ENCODE results near the gene LRRC75A. TPM values are rescaled to one million over a fixed set of nuclear protein-coding genes. Genes with fewer than 3 reads are reported as not detected.

Gene LRRC75A
- total RNA-seq, 4 donors from 2014 or later, result 0.26 to 6.0 (median 3.7) TPM

DNA sequence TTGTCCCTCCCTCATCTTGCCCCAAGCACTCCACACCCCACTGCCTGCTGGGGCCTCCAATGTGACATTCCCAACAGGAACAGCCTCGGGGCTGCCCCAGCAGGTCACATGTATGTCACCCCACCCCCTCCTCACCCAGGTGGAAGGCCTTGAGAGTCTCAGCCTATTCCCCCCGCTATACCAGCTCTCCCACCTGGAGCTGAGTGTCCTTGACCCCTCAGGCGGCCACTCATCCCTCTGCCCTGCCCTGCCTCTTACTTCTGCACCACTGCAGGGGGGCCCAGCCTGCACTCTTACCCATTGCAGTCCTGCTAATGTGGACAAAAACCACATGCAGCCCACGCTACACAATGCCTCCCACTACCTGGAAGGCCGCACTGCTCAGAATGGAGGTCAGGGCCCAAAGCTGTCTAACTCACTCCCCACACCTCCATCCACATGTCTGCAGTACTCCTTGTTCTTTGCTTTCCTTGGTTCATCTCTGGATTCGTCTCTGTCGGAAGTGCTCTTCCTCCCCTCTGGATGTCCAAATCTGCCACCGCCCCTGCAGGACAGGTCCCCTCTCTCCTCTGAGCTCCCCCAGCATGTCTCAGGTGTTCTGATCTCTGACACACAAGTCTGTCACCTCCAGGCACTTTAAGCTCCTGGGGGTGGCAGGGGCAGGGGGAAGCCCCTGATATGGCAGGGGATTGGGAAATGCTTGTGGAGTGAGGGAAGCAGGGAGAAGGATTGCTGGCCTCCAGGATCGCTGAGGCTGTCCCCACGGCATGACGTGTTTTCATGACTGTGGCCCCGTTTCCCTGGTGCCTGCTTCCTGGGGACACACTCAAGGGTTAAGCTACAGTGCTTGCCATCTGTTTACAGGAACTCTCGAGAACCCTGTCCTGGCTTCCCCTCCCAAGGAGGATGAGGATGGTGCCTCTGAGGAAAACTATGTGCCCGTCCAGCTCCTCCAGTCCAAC is 55.8 kb downstream of the LRRC75A start:
- Histone ChIP-seq H3K9me3 (no peaks in the 10 kb centered on the region), H3K36me3 (no peaks in the 10 kb centered on the region), H3K4me3 (no peak overlapping the region), H3K4me1 (peaks cover 0 to 12% of the 10 kb centered on the region in 2 donors), H3K27ac (no peak overlapping the region), H3K27me3 (no peaks in the 10 kb centered on the region)
- TF ChIP-seq, protein P1, sequence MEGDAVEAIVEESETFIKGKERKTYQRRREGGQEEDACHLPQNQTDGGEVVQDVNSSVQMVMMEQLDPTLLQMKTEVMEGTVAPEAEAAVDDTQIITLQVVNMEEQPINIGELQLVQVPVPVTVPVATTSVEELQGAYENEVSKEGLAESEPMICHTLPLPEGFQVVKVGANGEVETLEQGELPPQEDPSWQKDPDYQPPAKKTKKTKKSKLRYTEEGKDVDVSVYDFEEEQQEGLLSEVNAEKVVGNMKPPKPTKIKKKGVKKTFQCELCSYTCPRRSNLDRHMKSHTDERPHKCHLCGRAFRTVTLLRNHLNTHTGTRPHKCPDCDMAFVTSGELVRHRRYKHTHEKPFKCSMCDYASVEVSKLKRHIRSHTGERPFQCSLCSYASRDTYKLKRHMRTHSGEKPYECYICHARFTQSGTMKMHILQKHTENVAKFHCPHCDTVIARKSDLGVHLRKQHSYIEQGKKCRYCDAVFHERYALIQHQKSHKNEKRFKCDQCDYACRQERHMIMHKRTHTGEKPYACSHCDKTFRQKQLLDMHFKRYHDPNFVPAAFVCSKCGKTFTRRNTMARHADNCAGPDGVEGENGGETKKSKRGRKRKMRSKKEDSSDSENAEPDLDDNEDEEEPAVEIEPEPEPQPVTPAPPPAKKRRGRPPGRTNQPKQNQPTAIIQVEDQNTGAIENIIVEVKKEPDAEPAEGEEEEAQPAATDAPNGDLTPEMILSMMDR (IDR thresholded peaks at IDR 0.05), result no peak
- no peak for TF ChIP-seq POLR2A (IDR thresholded peaks at IDR 0.05)
- intact Hi-C loops (cut with DNase I; ENCODE audit: low total_unique reads), result no loop called here
- no peak for DNase-seq

DNA sequence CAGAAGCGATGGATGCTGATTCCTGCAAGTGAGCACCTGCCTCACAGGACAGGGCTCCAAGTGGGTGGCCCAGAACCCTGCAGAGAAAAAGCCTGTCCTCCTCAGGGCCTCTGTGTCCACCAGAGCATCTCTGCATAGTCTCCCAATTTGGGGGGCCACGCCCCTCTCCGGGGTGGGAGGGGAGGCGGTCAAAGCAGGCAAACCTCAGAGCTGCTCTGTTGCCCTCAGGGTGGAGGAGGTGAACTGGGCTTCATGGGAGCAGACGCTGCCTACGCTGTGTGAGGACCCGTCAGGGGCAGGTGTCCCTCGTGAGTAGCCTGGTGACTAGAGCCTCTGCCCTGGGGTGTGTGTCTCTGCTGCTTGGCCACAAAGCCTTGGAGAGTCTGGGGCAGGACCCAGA is 57.3 kb downstream of the LRRC75A start:
- Histone ChIP-seq H3K4me1 (no peaks in the 10 kb centered on the region), H3K4me3 (no peak overlapping the region), H3K27ac (no peak overlapping the region), H3K9me3 (no peaks in the 10 kb centered on the region), H3K27me3 (no peaks in the 10 kb centered on the region), H3K36me3 (no peaks in the 10 kb centered on the region)
- TF ChIP-seq, protein P1 (IDR thresholded peaks at IDR 0.05), result no peak
- no peak for TF ChIP-seq POLR2A (IDR thresholded peaks at IDR 0.05)
- intact Hi-C loops (cut with DNase I; ENCODE audit: low total_unique reads), result no loop called here
- DNase-seq, result no peak

DNA sequence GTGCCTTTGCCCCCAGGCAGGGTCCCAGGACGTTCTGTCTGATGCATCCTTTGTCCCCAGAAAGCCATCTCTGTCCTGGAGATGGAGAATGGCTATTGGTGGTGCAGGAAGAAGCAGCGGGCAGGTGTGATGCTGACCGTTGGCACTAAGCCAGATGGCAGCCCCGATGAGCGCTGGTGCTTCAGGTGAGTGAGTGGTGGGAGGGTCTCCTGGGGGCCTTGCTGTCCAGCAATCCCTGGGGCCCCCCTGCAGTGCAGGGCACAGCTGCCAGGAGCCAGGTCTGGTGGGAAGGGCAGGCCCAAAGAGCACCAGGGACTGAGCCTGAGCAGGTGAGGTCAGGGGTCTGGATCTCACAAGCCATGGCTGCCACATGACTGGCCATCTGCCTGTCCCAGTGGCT is 58.5 kb downstream of the LRRC75A start:
- H3K9me3 ChIP-seq, result no peaks in the 10 kb centered on the region
- H3K27ac ChIP-seq, result no peak overlapping the region
- no peak overlapping the region for H3K4me3 ChIP-seq
- no peaks in the 10 kb centered on the region for H3K36me3 ChIP-seq
- no peaks in the 10 kb centered on the region for H3K27me3 ChIP-seq
- intact Hi-C loops (cut with DNase I; ENCODE audit: low total_unique reads), result no loop called here
- no peak for DNase-seq
- H3K4me1 ChIP-seq, result no peaks in the 10 kb centered on the region
- TF ChIP-seq, protein P1 (IDR thresholded peaks at IDR 0.05), result no peak
- no peak for TF ChIP-seq POLR2A (IDR thresholded peaks at IDR 0.05)

DNA sequence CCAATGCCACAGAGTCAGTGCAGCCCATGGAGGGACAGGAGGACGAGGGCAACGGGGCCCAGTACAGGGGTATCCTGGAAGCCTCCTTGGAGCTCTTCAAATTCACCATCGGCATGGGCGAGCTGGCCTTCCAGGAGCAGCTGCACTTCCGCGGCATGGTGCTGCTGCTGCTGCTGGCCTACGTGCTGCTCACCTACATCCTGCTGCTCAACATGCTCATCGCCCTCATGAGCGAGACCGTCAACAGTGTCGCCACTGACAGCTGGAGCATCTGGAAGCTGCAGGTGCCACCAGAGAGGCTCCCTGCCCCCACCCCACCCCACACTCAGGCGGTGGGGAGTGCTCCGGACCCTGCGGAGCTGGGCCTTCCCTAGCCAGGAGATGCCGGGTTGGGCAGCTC is 60.0 kb downstream of the LRRC75A start:
- TF ChIP-seq, protein P1 (IDR thresholded peaks at IDR 0.05), result no peak
- no peak for TF ChIP-seq POLR2A (IDR thresholded peaks at IDR 0.05)
- no peaks in the 10 kb centered on the region for H3K27me3 ChIP-seq
- DNase-seq, result no peak

DNA sequence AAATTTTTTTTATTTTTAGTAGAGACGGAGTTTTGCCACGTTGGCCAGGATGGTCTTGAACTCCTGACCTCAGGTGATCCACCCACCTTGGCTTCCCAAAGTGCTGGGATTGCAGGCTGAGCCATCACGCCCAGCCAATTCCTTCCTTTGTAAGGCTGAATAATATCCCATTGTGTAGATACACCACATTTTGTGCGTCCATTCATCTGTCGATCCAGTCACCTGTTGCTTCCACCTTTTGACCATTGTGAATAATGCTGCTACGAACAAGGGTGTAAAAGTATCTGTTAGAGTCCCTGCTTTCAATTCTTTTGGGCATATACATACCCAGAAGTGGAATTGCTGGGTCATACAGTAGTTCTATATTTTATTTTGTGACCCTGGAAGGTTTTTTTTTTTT is 61.3 kb downstream of the LRRC75A start:
- TF ChIP-seq, protein P1 (IDR thresholded peaks at IDR 0.05), result no peak
- no peak for TF ChIP-seq POLR2A (IDR thresholded peaks at IDR 0.05)
- Histone ChIP-seq H3K27ac (no peak overlapping the region), H3K27me3 (no peaks in the 10 kb centered on the region), H3K4me3 (no peak overlapping the region), H3K4me1 (no peaks in the 10 kb centered on the region), H3K9me3 (no peaks in the 10 kb centered on the region), H3K36me3 (no peaks in the 10 kb centered on the region)
- no peak for DNase-seq
- intact Hi-C loops (cut with DNase I; ENCODE audit: low total_unique reads), result no loop called here

More for the DNA sequence above, 60.0 kb downstream of the LRRC75A start:
- H3K4me3 ChIP-seq, result no peak overlapping the region
- H3K27ac ChIP-seq, result no peak overlapping the region
- intact Hi-C loops (cut with DNase I; ENCODE audit: low total_unique reads), result no loop called here
- H3K9me3 ChIP-seq, result no peaks in the 10 kb centered on the region
- no peaks in the 10 kb centered on the region for H3K36me3 ChIP-seq
- no peaks in the 10 kb centered on the region for H3K4me1 ChIP-seq

All from uterus (tissue), 4 donors.